ENCODE data around the gene RABL3. TPM values are rescaled to one million over a fixed set of nuclear protein-coding genes. Genes with fewer than 3 reads are reported as not detected.

The RABL3 gene
- total and polyA plus RNA-seq, 8 donors: 2.1 to 14.8 (median 7.9) TPM

- DNase-seq: no peak
- Histone ChIP-seq H3K9me3 (no peaks in the 10 kb centered on the region), H3K27ac (no peak overlapping the region), H3K4me1 (no peaks in the 10 kb centered on the region), H3K27me3 (no peaks in the 10 kb centered on the region), H3K4me3 (no peak overlapping the region), H3K36me3 (peaks cover 0 to 34% (median 0%) of the 10 kb centered on the region in 3 donors)
- intact Hi-C loops (cut with DNase I): no loop called here
- WGBS, 2 donors: 85 to 88% methylated on average over 5 of the region's 5 CpGs
- TF ChIP-seq, protein P1, sequence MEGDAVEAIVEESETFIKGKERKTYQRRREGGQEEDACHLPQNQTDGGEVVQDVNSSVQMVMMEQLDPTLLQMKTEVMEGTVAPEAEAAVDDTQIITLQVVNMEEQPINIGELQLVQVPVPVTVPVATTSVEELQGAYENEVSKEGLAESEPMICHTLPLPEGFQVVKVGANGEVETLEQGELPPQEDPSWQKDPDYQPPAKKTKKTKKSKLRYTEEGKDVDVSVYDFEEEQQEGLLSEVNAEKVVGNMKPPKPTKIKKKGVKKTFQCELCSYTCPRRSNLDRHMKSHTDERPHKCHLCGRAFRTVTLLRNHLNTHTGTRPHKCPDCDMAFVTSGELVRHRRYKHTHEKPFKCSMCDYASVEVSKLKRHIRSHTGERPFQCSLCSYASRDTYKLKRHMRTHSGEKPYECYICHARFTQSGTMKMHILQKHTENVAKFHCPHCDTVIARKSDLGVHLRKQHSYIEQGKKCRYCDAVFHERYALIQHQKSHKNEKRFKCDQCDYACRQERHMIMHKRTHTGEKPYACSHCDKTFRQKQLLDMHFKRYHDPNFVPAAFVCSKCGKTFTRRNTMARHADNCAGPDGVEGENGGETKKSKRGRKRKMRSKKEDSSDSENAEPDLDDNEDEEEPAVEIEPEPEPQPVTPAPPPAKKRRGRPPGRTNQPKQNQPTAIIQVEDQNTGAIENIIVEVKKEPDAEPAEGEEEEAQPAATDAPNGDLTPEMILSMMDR (IDR thresholded peaks at IDR 0.05): no peak
- no peak for FAIRE-seq
- no peak for ATAC-seq
These were observed 95.4 kb downstream of the RABL3 start for GRCh38 chr3:120646771-120647432.

DNA sequence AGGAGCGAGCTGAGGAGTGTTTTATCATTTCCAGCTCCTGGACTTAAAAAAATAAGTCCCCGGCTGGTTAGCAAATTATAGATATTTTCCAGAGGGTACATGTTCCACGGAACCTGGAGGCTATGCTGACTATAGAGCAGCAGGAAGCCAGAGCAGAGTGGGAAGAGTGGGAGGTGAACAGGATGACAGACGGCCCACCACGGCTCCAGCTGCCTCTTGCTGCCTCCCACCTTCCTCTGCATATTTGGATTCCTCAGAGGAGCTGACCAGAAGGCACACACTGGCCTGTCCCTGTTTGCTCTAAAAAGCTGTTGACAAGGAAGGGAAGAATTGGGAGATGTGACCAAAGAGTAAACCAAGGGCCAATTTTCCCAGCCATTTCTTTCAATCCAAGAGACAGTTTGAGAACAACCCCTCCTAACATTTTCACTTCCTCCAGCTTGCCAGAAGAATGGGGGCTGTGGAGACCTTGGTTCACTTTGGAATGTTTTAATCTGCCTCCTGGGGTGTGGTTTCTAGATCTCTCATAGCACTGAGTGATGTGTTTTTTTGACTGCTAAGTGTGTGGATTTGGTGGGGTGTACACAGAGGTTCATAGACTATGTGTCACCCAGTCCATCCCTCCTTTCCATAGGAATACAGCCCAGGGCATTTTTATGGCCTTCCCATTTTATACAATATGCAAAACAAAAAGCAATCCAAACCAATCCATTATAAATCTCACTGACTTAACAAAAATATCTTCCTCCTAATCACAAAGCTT is 97.1 kb downstream of the RABL3 start:
- intact Hi-C loops (cut with DNase I): no loop called here

DNA sequence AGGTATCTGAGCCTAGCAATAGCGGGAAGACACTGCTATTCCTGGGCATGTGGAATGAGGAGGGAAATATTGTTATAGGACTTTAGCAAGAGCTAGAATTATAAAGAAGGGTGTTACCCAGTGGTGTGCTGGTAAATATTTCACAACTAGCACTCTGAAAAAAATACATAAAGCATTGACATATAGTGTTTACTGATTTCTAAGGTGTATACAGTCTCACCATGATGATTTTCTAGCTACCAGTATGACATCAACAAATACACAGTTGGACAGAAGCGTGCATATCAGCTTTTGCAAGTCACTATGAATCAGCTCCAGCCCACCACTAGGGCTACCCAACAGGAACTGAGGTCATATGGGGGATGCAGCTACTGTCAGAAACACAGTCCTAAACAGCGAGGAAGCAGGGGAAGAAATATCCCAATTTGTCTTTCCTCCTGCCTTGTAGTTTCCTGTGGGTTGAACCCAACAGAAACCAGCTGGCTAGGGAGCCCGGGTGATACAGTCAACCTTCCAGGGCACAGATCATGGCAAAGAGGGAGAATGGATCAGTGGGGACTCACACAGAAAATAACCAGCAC is 99.9 kb downstream of the RABL3 start:
- FAIRE-seq: no peak
- WGBS, 2 donors: 84 to 85% methylated on average over 4 of the region's 4 CpGs
- DNase-seq: no peak
- intact Hi-C loops (cut with DNase I): no loop called here
- TF ChIP-seq, protein P1 (IDR thresholded peaks at IDR 0.05): no peak
- no peaks in the 10 kb centered on the region for H3K4me1 ChIP-seq
- no peak overlapping the region for H3K4me3 ChIP-seq
- no peak for ATAC-seq
- no peaks in the 10 kb centered on the region for H3K9me3 ChIP-seq
- H3K27me3 ChIP-seq: no peaks in the 10 kb centered on the region
- peaks cover 0 to 36% (median 0%) of the 10 kb centered on the region in 3 donors for H3K36me3 ChIP-seq
- H3K27ac ChIP-seq: no peak overlapping the region

More for the DNA sequence above, 97.1 kb downstream of the RABL3 start:
- WGBS, 2 donors: 85 to 91% methylated on average over 5 of the region's 5 CpGs
- no peak for ATAC-seq
- Histone ChIP-seq H3K4me1 (no peaks in the 10 kb centered on the region), H3K36me3 (peaks cover 0 to 29% (median 0%) of the 10 kb centered on the region in 3 donors), H3K27me3 (no peaks in the 10 kb centered on the region), H3K9me3 (no peaks in the 10 kb centered on the region), H3K27ac (no peak overlapping the region), H3K4me3 (no peak overlapping the region)
- no peak for FAIRE-seq
- TF ChIP-seq, protein P1 (IDR thresholded peaks at IDR 0.05): no peak
- DNase-seq: no peak

DNA sequence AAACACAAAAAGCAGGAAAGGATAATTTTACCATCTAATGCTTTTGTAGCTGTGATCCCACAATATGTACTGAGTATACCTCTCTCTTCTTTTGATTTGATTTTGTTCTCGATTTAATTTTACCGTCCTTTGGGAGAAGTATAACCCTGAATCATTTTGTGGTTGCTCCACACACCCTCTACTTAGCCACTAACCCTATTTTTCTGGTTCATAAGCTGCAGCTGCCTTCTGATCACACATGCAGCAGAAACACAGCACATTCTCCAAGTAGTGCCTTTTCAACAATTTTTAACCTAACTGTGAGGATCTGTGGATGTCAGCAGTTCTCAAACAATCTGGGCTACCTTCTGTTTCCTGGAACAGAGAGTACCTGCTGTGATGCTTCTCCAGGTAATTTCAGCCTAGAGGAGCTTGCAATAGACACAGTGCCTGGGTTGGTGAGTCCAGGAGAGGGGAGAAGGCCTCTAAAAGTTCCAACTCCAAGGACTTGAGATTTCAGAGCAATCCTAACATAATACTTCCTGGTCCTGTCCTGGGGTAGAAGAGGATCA is 100.5 kb downstream of the RABL3 start:
- TF ChIP-seq, protein P1 (IDR thresholded peaks at IDR 0.05): no peak
- no peak for DNase-seq
- peaks cover 0 to 30% (median 0%) of the 10 kb centered on the region in 3 donors for H3K36me3 ChIP-seq
- no peaks in the 10 kb centered on the region for H3K27me3 ChIP-seq
- no peak for FAIRE-seq
- H3K27ac ChIP-seq: no peak overlapping the region
- 93 to 96% methylated on average over 2 of the region's 2 CpGs for WGBS, 2 donors
- ATAC-seq: no peak
- intact Hi-C loops (cut with DNase I): no loop called here
- H3K4me1 ChIP-seq: no peaks in the 10 kb centered on the region
- H3K9me3 ChIP-seq: no peaks in the 10 kb centered on the region
- H3K4me3 ChIP-seq: no peak overlapping the region

Measured in pancreas (tissue), 10 donors.